ENCODE measurements around the gene SYNPR.

DNA sequence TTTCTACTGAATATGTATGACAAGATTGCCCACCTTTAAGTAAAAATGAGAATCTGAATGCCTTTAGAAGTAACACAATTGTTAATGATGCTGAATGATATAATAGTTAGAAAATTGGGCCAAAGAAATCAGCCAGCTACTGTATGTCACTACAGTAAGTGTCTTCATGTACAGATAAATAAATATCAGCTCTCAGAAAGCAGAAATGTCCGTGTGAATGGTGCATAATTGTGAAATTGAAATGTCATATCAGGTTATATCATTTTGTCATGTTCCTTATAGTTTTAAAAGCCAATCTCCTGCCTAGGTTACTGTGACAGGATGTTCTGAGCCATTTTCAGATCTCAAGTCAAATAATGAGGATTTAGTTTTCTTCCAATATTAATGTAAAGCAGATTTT is 283.8 kb downstream of the SYNPR start:
- TF ChIP-seq, protein P1, sequence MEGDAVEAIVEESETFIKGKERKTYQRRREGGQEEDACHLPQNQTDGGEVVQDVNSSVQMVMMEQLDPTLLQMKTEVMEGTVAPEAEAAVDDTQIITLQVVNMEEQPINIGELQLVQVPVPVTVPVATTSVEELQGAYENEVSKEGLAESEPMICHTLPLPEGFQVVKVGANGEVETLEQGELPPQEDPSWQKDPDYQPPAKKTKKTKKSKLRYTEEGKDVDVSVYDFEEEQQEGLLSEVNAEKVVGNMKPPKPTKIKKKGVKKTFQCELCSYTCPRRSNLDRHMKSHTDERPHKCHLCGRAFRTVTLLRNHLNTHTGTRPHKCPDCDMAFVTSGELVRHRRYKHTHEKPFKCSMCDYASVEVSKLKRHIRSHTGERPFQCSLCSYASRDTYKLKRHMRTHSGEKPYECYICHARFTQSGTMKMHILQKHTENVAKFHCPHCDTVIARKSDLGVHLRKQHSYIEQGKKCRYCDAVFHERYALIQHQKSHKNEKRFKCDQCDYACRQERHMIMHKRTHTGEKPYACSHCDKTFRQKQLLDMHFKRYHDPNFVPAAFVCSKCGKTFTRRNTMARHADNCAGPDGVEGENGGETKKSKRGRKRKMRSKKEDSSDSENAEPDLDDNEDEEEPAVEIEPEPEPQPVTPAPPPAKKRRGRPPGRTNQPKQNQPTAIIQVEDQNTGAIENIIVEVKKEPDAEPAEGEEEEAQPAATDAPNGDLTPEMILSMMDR (IDR thresholded peaks at IDR 0.05; ENCODE audit: poor library complexity, severe bottlenecking), result no peak
- TF ChIP-seq SMC3 (conservative IDR thresholded peaks at IDR 0.05; ENCODE audit: poor library complexity) (no peak), EZH2 (IDR thresholded peaks at IDR 0.05; ENCODE audit: borderline replicate concordance, insufficient read depth, low read length, poor library complexity, severe bottlenecking) (no peak), TAF1 (IDR thresholded peaks at IDR 0.05; ENCODE audit: low read depth) (no peak), POLR2AphosphoS5 (IDR thresholded peaks at IDR 0.05) (peak; percentile 54), RAD21 (conservative IDR thresholded peaks at IDR 0.05) (no peak), EP300 (conservative IDR thresholded peaks at IDR 0.05; ENCODE audit: poor library complexity, severe bottlenecking) (peak; percentile 79), MXI1 (conservative IDR thresholded peaks at IDR 0.05; ENCODE audit: poor library complexity, severe bottlenecking) (no peak)
- TF ChIP-seq, protein P2, sequence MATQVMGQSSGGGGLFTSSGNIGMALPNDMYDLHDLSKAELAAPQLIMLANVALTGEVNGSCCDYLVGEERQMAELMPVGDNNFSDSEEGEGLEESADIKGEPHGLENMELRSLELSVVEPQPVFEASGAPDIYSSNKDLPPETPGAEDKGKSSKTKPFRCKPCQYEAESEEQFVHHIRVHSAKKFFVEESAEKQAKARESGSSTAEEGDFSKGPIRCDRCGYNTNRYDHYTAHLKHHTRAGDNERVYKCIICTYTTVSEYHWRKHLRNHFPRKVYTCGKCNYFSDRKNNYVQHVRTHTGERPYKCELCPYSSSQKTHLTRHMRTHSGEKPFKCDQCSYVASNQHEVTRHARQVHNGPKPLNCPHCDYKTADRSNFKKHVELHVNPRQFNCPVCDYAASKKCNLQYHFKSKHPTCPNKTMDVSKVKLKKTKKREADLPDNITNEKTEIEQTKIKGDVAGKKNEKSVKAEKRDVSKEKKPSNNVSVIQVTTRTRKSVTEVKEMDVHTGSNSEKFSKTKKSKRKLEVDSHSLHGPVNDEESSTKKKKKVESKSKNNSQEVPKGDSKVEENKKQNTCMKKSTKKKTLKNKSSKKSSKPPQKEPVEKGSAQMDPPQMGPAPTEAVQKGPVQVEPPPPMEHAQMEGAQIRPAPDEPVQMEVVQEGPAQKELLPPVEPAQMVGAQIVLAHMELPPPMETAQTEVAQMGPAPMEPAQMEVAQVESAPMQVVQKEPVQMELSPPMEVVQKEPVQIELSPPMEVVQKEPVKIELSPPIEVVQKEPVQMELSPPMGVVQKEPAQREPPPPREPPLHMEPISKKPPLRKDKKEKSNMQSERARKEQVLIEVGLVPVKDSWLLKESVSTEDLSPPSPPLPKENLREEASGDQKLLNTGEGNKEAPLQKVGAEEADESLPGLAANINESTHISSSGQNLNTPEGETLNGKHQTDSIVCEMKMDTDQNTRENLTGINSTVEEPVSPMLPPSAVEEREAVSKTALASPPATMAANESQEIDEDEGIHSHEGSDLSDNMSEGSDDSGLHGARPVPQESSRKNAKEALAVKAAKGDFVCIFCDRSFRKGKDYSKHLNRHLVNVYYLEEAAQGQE (IDR thresholded peaks at IDR 0.05; ENCODE audit: borderline replicate concordance), result no peak
